A673 (cell line): ENCODE results near the gene NACAD.

Experiments used
- CTCF ChIP-seq: fragments of 300-800, 200-600 bp; sonication (generic); conservative IDR thresholded peaks from 2 replicates; pipeline ENCODE4 v1.5.1; 2017; ENCODE audit warnings: low read depth, mild to moderate bottlenecking, antibody characterized with exemption, low read length, moderate library complexity, mixed read lengths
- EZH2 ChIP-seq: fragments of 200-600 bp; sonication (generic); IDR thresholded peaks from 2 replicates; pipeline ENCODE4 v1.6.1; 2017; ENCODE audit warnings: borderline replicate concordance, low read depth, mild to moderate bottlenecking, mixed read lengths, antibody characterized with exemption, low read length; ENCODE audit not compliant: poor library complexity, severe bottlenecking

DNA sequence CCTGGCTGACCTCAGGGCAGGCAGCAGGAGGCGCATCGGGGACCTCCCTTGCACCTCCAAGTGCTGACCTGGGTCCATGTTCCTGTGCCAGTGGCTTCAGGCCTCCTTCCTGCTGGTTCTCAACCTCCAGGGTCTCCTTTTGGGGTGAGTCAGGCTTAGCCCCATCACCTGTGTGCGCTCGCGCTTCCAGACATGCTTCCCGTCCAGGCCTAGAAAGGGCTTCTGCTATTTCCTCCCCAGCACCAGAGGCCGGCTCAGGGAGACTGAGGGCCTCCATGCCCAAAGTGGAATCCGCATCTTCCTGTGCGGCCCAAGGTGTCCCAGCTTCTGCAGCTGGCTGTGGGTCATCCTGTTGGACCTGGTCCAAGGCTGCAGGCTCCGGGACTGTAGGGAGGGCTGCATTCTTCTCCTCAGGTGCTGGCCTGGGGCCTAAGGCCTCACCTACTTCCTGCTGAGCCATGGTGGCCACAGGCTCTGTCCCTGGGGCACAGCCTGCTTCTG is 5.9 kb downstream of the NACAD start:
- no peak for TF ChIP-seq CTCF
- no peak for TF ChIP-seq EZH2
